Neural progenitor cell (in vitro differentiated cells): ENCODE measurements around the gene INSYN1. TPM values are rescaled to one million over a fixed set of nuclear protein-coding genes. Genes with fewer than 3 reads are reported as not detected.
"Not testable (repeated sequence)": the region's sequence is repeated elsewhere in the genome, so short reads cannot be mapped to it uniquely, and the experiment has no call there.

Experiments used
- DNase-seq: peaks from one replicate; pipeline ENCODE4 v3.0.0-alpha.2; 2016; ENCODE audit warnings: low spot score
- H2AFZ ChIP-seq: fragments of 200-600 bp; sonication (generic); replicated peaks from 2 replicates; pipeline ENCODE4 v1.6.1; 2016; ENCODE audit warnings: antibody characterized with exemption
- H3F3A ChIP-seq: fragments of 200-600 bp; sonication (generic); 2 replicates; pipeline ENCODE4 v1.6.1; 2016; ENCODE audit warnings: antibody characterized with exemption, low read depth
- H3K27ac ChIP-seq: fragments of 200-600 bp; sonication (generic); 2 replicates; pipeline ENCODE4 v1.5.1; 2016; ENCODE audit warnings: mild to moderate bottlenecking
- H3K27me3 ChIP-seq: fragments of 200-600 bp; sonication (generic); 2 replicates; pipeline ENCODE4 v1.6.1; 2016; ENCODE audit warnings: mild to moderate bottlenecking, moderate library complexity
- H3K36me3 ChIP-seq: fragments of 200-600 bp; sonication (generic); 2 replicates; pipeline ENCODE4 v1.5.1; 2016
- H3K4me1 ChIP-seq: fragments of 200-600 bp; sonication (generic); 2 replicates; pipeline ENCODE4 v1.6.1; 2016; ENCODE audit warnings: mixed run types
- H3K4me2 ChIP-seq: fragments of 200-600 bp; sonication (generic); 2 replicates; pipeline ENCODE4 v1.6.1; 2016
- H3K4me3 ChIP-seq: fragments of 200-600 bp; sonication (generic); 2 replicates; pipeline ENCODE4 v1.5.1; 2016
- H3K79me2 ChIP-seq: fragments of 200-600 bp; sonication (generic); 2 replicates; pipeline ENCODE4 v1.6.1; 2016; ENCODE audit warnings: low read depth
- H3K9ac ChIP-seq: fragments of 200-600 bp; sonication (generic); 2 replicates; pipeline ENCODE4 v1.6.1; 2016
- H3K9me3 ChIP-seq: fragments of 200-600 bp; sonication (generic); 2 replicates; pipeline ENCODE4 v1.5.1; 2016; ENCODE audit warnings: low read depth
- H4K20me1 ChIP-seq: fragments of 200-600 bp; sonication (generic); 2 replicates; pipeline ENCODE4 v1.6.1; 2016; ENCODE audit warnings: low read depth
- H3K27ac Mint-ChIP-seq: 3 replicates; pipeline ENCODE4 v1.8.0; 2021; ENCODE audit warnings: mixed read lengths
- H3K27me3 Mint-ChIP-seq: 2 replicates; pipeline ENCODE4 v1.8.0; 2022; ENCODE audit warnings: low read depth, mild to moderate bottlenecking, inconsistent platforms, moderate library complexity, mixed read lengths; ENCODE audit not compliant: insufficient read depth
- H3K36me3 Mint-ChIP-seq: 3 replicates; pipeline ENCODE4 v1.8.0; 2021; ENCODE audit warnings: mixed read lengths
- H3K4me1 Mint-ChIP-seq: 3 replicates; pipeline ENCODE4 v1.8.0; 2021; ENCODE audit warnings: mixed read lengths
- H3K4me3 Mint-ChIP-seq: 3 replicates; pipeline ENCODE4 v1.8.0; 2021; ENCODE audit warnings: mild to moderate bottlenecking, moderate library complexity, mixed read lengths
- H3K9me3 Mint-ChIP-seq: 3 replicates; pipeline ENCODE4 v1.8.0; 2020; ENCODE audit warnings: mixed read lengths
- EZH2 ChIP-seq: fragments of 200-600 bp; sonication (generic); IDR thresholded peaks from 2 replicates; pipeline ENCODE4 v1.6.1; 2017; ENCODE audit warnings: antibody characterized with exemption, mild to moderate bottlenecking, moderate library complexity
- EZH2phosphoT487 ChIP-seq: fragments of 200-600 bp; sonication (generic); IDR thresholded peaks from 2 replicates; pipeline ENCODE4 v1.6.1; 2017; ENCODE audit warnings: antibody characterized with exemption
- total RNA-seq: library from RNA; depleted of rRNA; stranded (reverse); fragments of >200 nt; gene quantifications from 2 replicates; pipeline ENCODE4 v1.2.3, GENCODE V29; 2015; ENCODE audit warnings: low replicate concordance
- TF ChIP-seq, protein P1 (sequence below): fragments of 200-600 bp; sonication (generic); IDR thresholded peaks from 2 replicates; pipeline ENCODE4 v1.5.1; 2017; ENCODE audit warnings: antibody characterized with exemption, mild to moderate bottlenecking

Gene INSYN1
- total RNA-seq, 1 donor from 2014 or later, result 0.17 TPM

DNA sequence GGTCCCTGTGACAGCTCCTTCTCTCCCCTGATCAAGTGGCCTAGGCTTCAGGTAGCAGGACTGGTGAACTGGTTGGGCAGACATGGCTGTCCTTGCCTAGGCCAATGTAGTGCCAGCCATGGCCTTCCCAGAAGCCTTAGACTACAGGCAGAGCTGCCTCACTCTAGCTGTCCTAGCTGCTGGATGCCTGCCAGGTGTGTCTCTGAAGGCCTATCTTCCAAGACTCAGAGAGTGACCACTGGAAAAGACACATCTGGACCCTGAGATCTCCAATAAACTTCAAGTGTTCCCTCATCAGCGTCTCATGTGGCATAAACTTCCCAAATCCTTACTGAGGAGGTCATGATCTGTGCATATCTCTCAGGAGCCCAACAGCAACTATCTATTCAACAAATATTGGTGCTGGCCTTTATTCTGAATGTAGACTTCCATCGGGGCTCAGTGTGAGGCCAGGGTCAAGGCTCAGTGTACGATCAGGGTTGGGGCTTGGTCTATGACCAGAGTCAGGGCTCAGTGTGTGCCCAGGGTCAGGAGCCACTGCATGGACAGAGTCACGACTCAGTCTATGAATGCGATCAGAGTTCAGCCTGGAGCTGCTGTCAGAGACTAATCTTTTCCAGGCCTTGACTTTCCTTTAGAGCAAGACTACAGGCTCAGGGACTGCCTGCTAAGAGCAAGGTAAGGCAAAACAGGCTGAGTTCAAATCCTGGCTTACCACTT, 36.5 kb upstream of the INSYN1 start:
- no peaks in the 10 kb centered on the region for H3K36me3 ChIP-seq
- DNase-seq, result no peak
- no peaks in the 10 kb centered on the region for H3K79me2 ChIP-seq
- no peaks in the 10 kb centered on the region for H3K9me3 Mint-ChIP-seq
- H4K20me1 ChIP-seq, result no peaks in the 10 kb centered on the region
- H3K9me3 ChIP-seq, result no peaks in the 10 kb centered on the region
- peaks cover 11% of the 10 kb centered on the region for H3K27me3 Mint-ChIP-seq
- no peak overlapping the region for H3K27ac Mint-ChIP-seq
- no peak overlapping the region for H3K27ac ChIP-seq
- H3K4me3 Mint-ChIP-seq, result no peak overlapping the region
- peaks cover 29% of the 10 kb centered on the region for H3K4me1 ChIP-seq
- no peak overlapping the region for H3K9ac ChIP-seq
- TF ChIP-seq, protein P1, sequence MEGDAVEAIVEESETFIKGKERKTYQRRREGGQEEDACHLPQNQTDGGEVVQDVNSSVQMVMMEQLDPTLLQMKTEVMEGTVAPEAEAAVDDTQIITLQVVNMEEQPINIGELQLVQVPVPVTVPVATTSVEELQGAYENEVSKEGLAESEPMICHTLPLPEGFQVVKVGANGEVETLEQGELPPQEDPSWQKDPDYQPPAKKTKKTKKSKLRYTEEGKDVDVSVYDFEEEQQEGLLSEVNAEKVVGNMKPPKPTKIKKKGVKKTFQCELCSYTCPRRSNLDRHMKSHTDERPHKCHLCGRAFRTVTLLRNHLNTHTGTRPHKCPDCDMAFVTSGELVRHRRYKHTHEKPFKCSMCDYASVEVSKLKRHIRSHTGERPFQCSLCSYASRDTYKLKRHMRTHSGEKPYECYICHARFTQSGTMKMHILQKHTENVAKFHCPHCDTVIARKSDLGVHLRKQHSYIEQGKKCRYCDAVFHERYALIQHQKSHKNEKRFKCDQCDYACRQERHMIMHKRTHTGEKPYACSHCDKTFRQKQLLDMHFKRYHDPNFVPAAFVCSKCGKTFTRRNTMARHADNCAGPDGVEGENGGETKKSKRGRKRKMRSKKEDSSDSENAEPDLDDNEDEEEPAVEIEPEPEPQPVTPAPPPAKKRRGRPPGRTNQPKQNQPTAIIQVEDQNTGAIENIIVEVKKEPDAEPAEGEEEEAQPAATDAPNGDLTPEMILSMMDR, result no peak
- TF ChIP-seq EZH2 (no peak), EZH2phosphoT487 (no peak)
- H3K36me3 Mint-ChIP-seq, result no peaks in the 10 kb centered on the region
- peaks cover 29% of the 10 kb centered on the region for H3K4me1 Mint-ChIP-seq
- H2AFZ ChIP-seq, result no peak overlapping the region
- peaks cover 8% of the 10 kb centered on the region for H3F3A ChIP-seq
- H3K27me3 ChIP-seq, result no peaks in the 10 kb centered on the region
- H3K4me3 ChIP-seq, result no peak overlapping the region
- H3K4me2 ChIP-seq, result no peak overlapping the region

DNA sequence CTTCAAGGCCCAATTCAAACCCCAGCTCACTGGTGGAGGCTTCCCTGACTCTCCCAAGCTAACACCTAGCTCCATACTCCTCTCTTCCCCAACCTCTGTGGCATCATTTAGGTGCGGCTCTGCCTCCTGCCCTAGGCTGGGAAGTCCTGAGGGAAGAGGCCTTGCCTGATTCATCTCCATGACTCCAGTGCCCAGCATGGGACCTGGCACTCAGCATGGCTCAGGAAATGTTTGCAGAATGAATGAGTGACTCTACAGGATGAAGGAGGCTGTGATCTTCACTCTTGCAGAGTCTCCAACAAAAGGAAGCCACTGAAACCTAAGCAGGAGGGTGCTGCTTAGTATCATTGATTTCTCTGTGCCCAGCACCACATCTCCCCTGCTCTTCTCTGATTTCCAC, 34.5 kb upstream of the INSYN1 start:
- Histone ChIP-seq H3K36me3 (no peaks in the 10 kb centered on the region), H3K27ac (no peak overlapping the region), H4K20me1 (no peaks in the 10 kb centered on the region), H3K4me1 (peaks cover 33% of the 10 kb centered on the region), H3K27me3 (no peaks in the 10 kb centered on the region), H3K79me2 (no peaks in the 10 kb centered on the region), H3K9ac (no peak overlapping the region), H3F3A (no peaks in the 10 kb centered on the region), H3K4me3 (no peak overlapping the region), H3K4me2 (no peak overlapping the region), H2AFZ (no peak overlapping the region), H3K9me3 (no peaks in the 10 kb centered on the region)
- TF ChIP-seq, protein P1, result no peak
- no peak for TF ChIP-seq EZH2phosphoT487
- no peak for TF ChIP-seq EZH2
- no peak overlapping the region for H3K4me3 Mint-ChIP-seq
- H3K9me3 Mint-ChIP-seq, result no peaks in the 10 kb centered on the region
- peak overlapping the region; percentile 76 for H3K27ac Mint-ChIP-seq
- H3K4me1 Mint-ChIP-seq, result peaks cover 30% of the 10 kb centered on the region
- no peak for DNase-seq
- H3K27me3 Mint-ChIP-seq, result peaks cover 11% of the 10 kb centered on the region
- H3K36me3 Mint-ChIP-seq, result no peaks in the 10 kb centered on the region

DNA sequence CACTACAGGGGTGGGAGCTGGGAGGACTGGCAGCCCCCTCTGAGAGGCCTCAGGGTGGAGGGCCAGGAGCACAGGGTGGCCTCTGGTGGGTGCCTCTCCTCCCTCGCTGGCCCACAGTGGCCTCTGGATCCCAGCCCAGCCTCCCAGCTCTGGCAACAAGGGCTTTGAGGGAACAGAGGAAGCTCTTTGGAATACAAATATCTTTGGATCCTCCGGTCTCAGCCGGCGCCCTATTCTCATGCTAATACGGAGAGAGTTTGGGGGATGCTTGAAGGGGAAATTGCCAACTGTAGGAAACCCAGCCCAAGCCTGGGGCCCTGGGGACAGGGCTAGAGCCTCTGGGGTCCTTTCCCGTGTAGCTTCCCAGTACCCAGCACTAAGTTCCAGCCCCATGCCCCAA, 33.4 kb upstream of the INSYN1 start:
- TF ChIP-seq, protein P1, result no peak
- TF ChIP-seq EZH2phosphoT487 (no peak), EZH2 (no peak)
- Mint-ChIP-seq H3K4me1 (peaks cover 30% of the 10 kb centered on the region), H3K27me3 (peaks cover 11% of the 10 kb centered on the region), H3K36me3 (no peaks in the 10 kb centered on the region), H3K27ac (peak overlapping the region; percentile 67), H3K9me3 (no peaks in the 10 kb centered on the region), H3K4me3 (no peak overlapping the region)
- H3F3A ChIP-seq, result no peaks in the 10 kb centered on the region
- H3K27ac ChIP-seq, result no peak overlapping the region
- peak overlapping the region; percentile 68 for H2AFZ ChIP-seq
- no peaks in the 10 kb centered on the region for H3K36me3 ChIP-seq
- peaks cover 33% of the 10 kb centered on the region for H3K4me1 ChIP-seq
- H3K4me2 ChIP-seq, result peak overlapping the region; percentile 54
- no peaks in the 10 kb centered on the region for H3K9me3 ChIP-seq
- no peaks in the 10 kb centered on the region for H3K27me3 ChIP-seq
- no peaks in the 10 kb centered on the region for H4K20me1 ChIP-seq
- no peaks in the 10 kb centered on the region for H3K79me2 ChIP-seq
- no peak overlapping the region for H3K4me3 ChIP-seq
- DNase-seq, result peak; percentile 66
- no peak overlapping the region for H3K9ac ChIP-seq

DNA sequence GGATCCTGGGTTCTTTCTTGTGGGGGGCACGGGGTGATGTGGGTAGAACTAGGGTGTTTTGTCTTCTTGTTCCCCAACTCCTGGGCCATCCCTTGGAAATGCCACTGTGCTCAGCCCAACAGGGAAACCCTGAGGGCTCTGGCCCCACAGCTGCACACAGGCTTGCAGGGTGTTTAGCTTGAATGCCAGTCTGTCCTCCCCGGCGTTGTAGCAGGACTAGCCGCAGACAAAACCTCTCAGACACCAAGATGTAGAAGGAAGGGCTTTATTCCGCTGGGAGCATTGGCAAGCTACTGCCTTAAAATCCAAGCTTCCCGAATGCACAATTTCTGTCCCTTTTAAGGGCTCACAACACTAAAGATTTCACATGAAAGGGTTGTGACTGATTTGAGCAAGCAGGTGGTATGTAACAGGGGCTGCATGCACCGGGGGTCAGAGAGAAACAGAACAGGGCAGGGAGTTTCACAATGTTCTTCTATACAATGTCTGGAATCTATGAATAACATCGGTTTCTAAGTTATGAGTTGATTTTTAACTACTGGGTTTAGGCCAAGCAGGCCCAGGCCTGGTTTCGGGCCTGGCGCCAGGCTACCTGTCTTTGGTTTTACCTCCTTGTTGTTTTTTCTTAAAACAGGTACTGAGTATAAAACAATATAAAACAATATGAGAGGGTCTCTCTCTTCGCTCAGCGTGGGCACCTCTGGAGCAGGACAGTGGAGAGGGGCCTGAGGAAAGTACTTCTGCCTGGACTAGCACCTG, 32.3 kb upstream of the INSYN1 start:
- H3K9me3 Mint-ChIP-seq, H3K36me3 Mint-ChIP-seq, H3K27ac ChIP-seq, H3K27me3 ChIP-seq, H3K4me3 Mint-ChIP-seq, H3K9ac ChIP-seq, H3K4me3 ChIP-seq, H3K36me3 ChIP-seq, H3K9me3 ChIP-seq, H3F3A ChIP-seq, H4K20me1 ChIP-seq, H3K79me2 ChIP-seq, H2AFZ ChIP-seq, DNase-seq: not testable (repeated sequence)
- Mint-ChIP-seq H3K4me1 (peaks cover 30% of the 10 kb centered on the region), H3K27ac (peak overlapping the region; percentile 67), H3K27me3 (peaks cover 14% of the 10 kb centered on the region)
- peaks cover 33% of the 10 kb centered on the region for H3K4me1 ChIP-seq
- peak overlapping the region; percentile 54 for H3K4me2 ChIP-seq
